Right renal cortex interstitium (tissue), 3 donors: ENCODE data around the gene SLC17A2. TPM values are rescaled to one million over a fixed set of nuclear protein-coding genes. Genes with fewer than 3 reads are reported as not detected.

Experiments used
- DNase-seq, 3 donors: peaks; one replicate each; pipeline ENCODE4 v3.0.0-alpha.2; 2013; ENCODE audit warnings: low read depth in 3 of 3, low spot score in 2 of 3
- polyA plus RNA-seq, 3 donors: library from polyadenylated mRNA; unstranded; fragments of 120-200 nt; gene quantifications; one replicate each; pipeline ENCODE4 v1.2.1, GENCODE V29; 2013; ENCODE audit not compliant: insufficient read length in 3 of 3

Gene SLC17A2
- polyA plus RNA-seq, 3 donors: 0.35 to 0.74 (median 0.58) TPM

DNA sequence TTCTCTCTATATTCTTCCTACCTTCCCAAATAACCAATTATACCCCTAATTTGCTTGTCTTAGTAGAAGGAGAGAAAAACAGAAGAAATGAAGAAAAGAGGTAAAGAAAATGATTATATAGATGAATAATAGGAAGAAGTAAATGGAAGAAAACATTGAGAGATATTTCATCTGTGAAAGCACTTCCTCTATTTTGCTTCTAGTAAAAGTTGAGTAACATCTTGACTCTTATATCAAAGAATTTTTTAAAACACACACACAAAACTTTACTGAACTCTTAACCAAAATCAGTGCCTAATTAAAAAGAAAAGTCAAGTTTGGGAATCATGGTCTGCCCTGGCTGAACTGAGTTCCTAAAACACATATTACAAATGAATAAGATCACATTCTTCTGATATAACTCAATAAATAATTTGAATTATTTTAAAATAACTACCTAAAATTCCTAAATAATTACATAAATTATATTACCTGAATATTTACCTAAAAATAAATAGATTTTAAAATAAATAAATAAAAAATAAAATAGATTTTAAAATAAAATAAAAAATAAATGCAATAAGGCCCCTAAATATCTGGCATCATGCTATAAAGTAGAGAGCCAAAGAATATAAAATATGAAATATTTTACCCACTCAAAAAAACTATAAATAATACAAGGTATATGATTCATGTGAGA lies 8.8 kb downstream of the SLC17A2 start:
- no peak for DNase-seq

DNA sequence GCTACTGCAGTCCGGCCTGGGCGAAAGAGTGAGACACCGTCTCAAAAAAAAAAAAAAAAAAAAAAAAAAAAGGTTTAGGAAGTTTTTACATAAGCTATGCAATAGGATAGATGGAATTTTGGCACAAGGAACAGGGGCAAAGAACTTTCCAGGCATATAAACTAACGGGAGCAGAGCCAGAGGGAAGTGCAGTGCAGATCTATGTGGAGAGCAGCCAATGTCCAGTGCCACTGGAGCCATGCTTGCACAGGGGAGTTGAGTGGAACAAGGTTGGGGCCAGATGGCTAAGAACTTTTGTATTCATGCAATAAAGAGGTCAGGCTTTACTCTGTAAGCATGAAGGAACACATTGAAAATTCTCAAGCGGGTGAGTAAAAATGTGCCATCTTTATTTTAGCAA lies 10.8 kb downstream of the SLC17A2 start:
- no peak for DNase-seq

DNA sequence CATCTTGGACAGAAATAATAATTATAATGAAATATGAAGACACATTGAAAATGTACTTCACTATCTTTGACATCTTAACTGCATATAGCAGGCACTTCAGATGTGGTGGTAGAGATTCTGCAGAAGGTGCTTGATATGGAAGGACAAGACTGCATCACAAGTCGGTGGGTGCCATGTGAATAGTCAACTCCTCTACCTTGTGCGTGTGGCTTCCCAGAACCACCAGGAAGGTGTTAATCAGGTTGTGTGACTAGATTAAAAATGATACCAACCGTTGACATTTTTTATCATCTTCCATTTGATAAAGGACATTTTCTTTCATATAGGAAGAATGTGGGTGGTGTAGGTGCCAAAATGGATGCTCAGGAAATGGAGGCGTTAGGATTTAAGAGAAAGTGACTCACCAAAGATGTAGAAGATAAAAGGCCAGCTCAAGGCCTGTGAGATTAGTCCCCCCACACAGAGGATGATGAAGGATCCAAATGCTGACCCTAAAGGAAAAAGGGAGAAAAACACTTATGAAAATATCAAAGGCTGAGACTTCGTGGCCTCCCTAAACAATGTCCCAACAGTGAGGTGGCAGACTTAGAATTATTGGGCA lies 12.3 kb downstream of the SLC17A2 start:
- no peak for DNase-seq

DNA sequence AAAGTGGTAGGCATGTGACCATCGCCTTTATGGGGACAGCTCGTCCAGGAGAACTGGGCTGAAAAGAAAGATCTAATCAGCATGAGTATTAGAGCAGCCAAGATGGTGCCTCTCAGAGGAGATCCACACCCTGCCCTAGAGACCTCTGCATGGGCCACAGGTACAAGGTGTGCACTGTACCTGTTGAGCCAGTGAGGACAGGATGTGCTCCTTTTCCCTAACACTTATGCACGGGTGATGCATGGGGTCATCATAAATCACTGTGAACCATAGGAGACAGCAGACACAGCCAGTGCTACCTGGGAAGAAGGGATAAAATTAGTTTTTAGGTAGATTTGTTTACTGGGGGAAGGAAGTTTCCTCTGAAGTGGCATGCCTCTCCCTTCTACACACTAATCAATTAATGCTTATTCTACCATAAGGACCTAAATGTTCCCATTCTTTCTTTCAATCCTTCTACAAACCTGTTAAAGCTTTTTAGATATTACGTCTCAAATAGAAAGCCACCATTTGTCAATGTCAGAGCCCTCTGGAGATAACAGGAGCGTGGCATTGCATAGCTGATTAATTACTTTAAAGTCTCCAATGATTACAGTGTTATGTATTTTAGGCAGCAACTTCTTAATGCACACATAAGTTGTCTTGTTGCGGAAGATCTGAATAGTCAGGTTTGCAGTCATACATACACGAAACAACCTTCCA lies 13.6 kb downstream of the SLC17A2 start:
- no peak for DNase-seq

DNA sequence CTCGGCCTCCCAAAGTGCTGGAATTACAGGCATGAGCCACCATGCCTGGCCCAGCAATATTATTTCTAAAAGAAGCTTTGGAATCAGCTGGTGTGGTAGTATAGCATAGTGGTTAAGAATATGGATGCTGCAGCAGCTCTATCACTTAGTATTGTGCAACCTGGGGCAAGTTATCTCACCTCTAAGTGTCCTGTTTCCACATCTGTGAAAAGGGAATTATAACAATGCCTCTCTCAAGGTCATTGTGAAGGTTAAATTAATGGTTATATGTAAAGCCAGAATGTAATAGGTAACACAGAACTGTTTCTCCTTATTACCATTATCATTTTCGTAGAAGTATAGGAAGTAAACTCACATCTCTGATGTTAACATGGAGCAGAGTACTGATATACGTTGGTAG lies 14.2 kb downstream of the SLC17A2 start:
- DNase-seq: no peak

DNA sequence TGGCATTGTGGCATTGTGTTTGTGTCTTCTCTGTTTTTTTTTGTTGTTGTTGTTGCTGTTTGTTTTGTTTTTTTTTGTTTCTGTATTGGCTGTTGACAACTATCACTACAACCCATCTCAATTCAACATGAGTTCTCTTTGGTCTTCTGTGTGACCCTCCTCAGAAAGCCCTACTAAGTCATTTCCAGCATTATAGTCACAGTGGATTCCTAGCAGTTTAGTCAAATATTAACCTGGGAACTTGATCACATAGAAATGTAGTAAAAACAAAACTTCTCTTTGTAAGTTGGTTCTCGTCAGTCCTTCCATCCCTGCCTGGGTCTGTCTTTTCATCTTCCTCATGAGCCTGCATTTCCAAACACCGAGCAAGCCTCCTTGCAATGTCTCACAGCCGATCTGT lies 16.8 kb downstream of the SLC17A2 start:
- no peak for DNase-seq

DNA sequence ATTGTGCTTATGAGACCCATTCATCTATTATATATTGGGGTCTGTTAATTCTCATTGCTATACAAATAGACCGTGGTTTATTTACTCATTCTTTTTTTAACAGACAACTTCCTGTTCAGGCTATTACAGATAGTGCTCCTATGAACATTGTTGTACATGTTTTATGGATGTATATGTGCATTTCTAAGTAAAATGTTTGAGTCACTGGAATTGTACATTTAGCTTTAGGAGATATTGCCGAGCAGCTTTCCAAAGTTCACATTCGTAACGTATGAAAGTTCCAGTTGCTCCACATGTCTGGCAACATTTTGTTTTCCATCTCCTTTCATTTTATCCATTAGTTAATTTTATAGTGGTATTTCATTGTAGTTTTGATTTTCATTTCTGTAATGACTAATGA lies 19.1 kb downstream of the SLC17A2 start:
- DNase-seq: no peak

DNA sequence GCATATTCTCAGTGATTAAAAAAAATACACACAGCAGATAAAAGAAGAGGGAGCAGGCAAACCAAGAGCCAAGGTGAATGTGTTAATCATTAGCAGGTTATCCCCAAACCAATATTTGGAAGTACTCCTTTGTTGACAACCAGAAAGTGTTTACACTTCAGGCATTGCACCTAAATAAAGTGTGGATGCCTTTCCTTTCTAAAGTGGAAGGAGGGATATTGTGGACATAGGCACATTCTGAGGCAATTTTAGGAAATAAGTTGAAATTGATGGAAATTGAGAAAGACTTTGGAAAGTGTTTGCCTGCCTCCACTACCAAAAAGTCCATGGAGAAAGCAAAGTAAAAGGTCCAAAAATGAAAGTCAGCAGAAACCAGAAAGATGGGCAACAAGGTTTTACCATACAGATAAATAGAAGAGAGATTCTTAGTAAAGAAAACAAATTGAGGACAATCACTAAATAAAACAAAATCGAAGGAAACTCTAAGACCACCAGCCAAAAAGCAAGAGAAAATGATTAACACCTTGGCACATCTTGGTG lies 22.9 kb downstream of the SLC17A2 start:
- no peak for DNase-seq

DNA sequence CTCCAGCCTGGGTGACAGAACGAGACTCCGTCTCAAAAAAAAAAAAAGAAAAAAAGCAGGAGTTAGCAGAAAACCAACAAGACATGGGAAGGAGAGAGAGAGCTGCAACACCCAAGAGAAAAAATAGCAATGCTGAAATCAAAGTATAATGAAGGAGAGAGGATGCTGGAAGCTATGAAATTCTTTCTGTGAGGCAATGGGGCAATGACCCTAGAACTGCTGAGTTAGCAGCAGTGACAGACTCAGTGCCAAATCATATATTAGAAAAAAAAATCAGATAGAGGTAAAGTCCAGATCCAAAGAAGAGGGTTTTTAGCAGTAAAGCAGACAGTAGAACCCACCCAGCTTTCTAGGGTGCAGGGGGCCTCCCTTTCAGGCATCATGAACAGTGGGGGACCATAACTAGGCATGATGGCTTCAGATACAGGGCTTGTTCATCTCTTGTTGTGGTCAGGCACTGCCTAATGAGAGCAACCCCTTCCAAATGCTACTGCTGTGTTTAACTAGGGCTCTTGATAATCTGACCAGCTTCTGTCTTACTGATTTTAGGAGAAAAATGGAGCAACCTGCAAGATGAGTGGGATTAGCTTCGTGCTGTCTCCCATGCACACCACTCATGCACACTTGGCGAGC lies 26.9 kb downstream of the SLC17A2 start:
- DNase-seq: no peak

DNA sequence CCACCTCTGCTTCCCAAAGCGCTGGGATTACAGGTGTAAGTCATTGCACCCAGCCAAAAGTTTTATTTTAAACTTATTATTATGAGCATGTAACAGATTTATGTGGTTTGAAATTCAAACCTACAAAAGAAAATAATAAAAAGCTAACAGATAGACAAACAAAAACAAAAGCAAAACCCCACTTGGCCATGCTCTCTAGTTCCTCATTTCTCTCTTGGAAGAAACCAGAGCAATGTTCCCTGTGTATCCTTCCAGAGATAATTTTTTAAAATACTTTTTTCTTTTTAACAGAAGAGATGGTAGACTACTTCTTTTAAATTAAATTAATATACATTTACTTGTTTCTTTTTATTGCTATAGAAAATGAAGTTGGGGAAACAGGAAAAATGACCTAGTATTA lies 28.4 kb downstream of the SLC17A2 start:
- no peak for DNase-seq

DNA sequence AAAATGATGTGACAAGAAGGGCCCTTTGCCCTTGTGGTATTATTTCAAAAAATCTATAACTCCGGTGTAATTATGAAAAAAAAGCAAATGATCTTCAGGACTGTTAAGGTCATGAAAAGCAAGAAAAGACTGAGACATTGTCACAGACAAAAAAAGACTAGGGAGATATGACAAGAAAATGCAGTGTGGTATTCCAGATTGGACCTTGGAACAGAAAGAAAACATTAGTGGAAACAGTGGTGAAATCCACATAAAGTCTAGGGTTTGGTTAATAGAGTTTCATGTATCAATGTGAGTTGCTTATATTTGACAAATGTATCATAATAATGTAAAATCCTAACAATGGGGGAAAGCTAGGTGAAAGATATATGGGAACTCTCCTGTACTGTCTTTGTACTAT lies 29.6 kb downstream of the SLC17A2 start:
- no peak for DNase-seq

DNA sequence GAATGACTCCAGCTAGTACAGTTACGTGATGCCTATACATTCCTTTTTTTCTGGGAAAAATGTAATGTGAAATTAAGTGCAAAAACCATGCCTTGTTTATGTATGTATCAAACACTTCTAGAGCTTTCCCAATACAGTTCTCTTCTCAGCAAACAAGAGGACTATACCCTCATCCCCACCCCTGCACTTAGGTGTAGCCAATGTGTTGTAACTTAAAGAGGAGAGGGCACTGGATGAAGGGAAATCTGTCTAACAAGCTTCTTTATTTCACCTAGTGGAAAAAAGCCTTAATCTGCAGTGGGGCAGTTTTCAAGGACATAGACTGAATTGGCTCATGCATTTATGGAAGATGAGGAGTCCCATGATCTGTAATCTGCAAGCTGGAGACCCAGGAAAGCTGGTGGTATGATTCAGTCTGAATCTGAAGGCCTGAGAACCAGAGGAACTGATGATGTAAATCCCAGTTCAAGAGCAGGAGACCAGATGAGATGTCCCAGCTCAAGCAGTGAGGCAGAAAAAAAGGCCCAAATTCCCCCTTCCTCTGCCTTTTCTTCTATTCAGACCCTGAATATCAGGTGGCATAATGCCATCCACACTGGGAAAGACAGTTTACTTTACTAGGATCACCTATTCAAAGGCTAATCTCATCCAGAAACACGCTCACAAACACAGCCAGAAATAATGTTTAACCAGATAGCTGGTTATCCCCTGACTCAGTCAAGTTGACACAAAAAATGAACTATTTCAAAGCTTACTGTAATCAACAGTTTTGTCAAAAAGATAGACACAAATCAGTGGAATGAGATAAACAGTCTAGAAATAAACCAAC lies 30.7 kb downstream of the SLC17A2 start:
- DNase-seq: no peak

DNA sequence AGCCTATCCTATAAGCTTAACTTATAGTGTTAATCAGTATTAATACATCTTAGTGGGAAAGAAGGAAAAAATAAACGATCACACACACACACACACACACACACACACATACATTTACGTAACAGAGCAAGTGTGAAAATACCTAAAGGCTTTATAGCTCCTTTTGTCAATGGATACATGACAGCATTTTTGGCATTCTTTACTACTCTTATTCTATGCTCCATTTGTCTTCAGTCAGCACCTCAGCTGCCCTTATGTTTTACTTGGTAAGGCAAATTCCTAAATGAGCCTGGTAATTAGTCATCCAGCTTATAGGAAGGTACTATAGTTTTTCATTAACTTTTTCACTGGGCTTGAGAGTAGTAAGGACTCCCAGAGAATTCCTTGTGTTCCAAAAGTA lies 31.4 kb downstream of the SLC17A2 start:
- peak in 1 of 3 donors; percentile 23 for DNase-seq

DNA sequence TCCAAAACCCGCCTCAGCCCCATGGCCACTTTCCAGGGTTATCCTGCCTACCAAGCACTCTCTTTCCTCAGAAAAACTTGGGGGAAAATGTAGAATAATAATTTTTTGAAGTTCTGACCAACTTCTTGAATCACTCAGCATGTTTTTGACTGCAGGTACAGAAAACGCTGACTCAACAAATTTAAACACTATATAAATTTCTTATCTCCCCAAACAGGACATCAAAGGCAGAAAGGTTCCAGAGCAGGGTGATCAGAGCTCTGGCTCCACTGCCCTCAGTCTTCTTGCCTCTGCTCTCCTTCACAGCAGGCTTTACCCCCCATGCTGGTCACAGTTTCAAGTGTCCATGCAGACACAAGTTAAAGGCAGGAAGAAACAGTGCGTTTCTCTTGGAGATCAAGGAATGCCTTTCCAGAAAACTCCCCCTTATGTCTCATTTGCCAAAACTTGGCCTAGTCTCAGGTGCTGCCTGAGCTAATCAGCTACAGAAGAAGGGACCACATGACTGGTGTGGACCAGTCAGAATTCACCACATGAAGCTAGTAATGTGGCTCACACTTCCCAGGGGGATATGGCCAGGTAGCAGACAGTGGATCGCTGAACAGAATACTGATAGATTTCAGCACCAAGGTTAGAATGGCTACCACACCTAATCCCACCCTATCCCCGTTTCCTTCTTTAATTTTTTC lies 32.1 kb downstream of the SLC17A2 start:
- no peak for DNase-seq

DNA sequence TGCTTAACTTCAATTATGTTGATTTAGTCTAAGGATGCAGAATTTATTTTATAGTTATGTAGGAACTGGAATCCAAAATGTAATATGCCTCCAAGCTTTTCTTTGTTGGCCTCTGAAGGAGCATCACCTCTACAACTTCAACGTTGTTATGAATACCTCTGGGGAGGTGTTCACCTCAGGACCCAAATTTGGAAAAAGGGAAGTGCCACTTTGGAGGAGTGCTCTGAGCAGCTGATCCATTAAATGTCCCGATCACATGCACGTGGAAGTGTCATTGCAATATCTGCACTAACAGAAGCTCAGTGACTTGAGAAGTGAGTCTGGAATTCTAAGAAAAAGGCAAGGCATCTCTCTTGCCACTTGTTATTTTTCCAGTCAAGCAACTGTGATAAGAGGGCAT lies 34.2 kb downstream of the SLC17A2 start:
- no peak for DNase-seq

DNA sequence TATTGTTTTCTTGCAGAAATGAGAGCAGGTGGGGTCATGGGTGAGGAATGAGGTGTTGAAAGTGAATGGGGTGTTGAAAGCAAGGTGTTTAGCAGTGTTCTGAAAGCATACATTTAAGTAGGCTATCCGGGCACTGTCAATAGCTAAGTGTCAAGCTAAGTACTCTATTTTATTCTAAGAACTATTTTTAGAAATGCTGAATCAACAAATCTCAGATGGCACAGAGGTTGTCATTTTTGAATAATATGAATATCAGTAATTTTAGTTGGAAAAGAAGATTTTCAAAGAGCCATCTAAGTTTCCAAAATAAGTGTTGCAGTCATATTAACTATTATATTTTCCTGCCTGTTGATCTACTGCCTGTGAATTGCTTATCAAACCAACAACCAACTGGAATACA lies 34.7 kb downstream of the SLC17A2 start:
- no peak for DNase-seq

DNA sequence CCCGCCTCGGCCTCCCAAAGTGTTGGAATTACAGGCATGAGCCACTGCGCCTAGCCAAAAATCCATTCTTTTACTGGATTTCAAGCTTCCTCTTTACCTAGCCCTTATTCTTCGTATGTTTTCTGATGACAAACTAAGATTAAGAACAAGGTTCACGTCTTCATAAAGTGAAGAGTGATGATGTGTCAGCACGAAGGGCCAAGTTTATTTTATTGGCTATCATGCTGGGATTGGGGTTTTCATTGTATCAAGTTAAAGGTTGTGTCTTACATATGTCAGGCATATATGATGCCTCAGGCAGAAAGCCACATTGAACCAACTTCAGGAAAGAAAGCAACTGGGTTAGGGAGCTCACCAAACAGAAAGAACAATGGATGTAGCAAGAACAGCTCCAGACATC lies 36.7 kb downstream of the SLC17A2 start:
- DNase-seq: no peak

DNA sequence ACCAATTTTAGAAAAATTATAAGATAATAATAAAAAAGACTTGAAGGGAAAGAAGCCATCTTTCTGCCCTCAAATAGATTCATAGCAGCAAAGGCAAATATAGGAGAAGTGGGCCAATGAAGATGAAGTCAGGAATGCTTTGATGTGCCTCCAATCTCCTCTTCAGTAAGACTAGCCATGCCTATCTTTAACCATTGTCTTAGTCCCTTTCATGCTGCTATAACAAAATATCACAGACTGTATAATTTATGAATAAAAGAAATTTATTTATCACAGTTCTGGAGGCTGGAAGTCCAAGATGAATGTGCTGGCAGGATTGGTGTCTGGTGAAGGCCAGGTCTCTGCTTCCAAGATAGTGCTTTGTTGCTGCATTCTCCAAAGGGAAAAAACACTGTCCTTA lies 37.6 kb downstream of the SLC17A2 start:
- no peak for DNase-seq

DNA sequence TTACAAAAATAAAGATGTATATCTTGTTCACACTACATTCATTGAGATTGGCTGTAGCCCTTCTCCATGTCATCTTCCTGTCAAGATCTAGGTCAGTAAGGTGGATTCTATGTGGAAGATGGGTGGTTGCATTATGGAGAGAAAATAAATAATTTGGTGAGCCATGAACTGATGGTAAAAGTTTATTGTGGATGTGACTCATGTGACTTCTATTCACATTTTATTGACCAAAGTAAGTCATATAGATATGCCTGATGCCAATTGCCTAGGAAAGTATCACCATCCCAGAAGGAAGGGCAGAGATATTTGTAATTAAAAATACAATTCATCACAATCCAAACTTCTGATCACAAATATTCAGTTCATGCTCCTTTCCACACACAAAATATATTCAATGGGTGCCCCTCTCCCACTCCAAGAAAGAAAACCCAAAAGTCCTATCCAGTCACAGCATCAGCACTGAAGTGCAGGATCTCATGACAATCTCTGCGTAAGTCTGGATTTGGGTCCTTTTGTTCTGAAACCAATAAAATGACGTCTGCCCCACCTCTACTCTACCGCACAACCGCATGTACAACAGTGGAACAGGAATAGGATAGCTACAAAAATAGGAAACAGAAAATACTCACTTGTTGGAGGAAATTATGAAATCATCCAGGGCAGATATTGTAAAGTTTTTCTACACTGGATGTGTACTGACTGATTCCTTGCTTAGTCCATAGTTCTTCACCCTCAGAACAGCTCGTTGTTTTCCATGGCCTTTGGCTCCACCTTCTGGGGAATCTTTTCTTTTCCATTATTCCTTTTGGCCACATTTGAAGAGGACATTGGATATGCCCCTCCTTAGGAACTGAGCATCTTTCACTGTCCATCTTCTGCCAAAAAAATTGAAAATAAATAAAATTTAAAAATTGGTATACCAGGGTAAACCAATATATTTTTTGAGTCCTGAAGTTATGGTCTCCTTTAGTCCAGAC lies 40.3 kb downstream of the SLC17A2 start:
- DNase-seq: peak in 2 of 3 donors; percentile 32 to 43
